Adrenal gland (tissue), 5 donors: ENCODE measurements around the gene LRRTM4.

Experiments used
- POLR2A ChIP-seq, 2 donors: fragments of 450-650 bp; IDR thresholded peaks; one replicate each; pipeline ENCODE4 v1.6.1; 2017; ENCODE audit warnings: antibody characterized with exemption in 2 of 2, mild to moderate bottlenecking in 2 of 2, moderate library complexity in 1 of 2
- TF ChIP-seq, protein P1 (sequence below), 6 experiments: fragments of 450-650 bp in 4 of 6; fragments of 200-600 bp in 2 of 6; sonication (generic) in 1 of 6; IDR thresholded peaks; 1 replicate in 5 of 6; 2 replicates in 1 of 6; pipeline versions ENCODE4 v1.5.1 to v1.8.0; 2016 to 2021; ENCODE audit warnings: antibody characterized with exemption in 6 of 6, mild to moderate bottlenecking in 2 of 6, moderate library complexity in 1 of 6
- donor health status: DM: no; HTN: no; CAD: no.

DNA sequence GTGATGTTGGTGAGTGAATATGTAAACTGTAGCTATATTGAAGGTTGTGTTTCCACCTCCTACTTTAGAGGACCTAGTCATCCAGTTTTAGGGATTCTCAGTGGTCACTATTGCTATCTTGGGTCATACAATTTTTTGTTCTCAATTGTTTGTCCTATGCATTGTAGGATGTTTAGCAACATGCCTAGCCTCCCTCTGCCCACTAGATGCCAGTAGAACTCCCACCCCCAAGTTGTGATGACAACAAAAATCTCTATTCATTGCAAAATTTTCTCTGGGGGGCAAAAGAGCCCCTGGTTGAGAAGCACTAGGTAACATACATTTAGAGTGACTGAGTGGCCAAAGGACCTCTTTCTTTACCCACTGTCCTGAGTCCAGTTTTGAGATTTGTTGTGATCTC lies 87.3 kb downstream of the LRRTM4 start:
- TF ChIP-seq, protein P1, sequence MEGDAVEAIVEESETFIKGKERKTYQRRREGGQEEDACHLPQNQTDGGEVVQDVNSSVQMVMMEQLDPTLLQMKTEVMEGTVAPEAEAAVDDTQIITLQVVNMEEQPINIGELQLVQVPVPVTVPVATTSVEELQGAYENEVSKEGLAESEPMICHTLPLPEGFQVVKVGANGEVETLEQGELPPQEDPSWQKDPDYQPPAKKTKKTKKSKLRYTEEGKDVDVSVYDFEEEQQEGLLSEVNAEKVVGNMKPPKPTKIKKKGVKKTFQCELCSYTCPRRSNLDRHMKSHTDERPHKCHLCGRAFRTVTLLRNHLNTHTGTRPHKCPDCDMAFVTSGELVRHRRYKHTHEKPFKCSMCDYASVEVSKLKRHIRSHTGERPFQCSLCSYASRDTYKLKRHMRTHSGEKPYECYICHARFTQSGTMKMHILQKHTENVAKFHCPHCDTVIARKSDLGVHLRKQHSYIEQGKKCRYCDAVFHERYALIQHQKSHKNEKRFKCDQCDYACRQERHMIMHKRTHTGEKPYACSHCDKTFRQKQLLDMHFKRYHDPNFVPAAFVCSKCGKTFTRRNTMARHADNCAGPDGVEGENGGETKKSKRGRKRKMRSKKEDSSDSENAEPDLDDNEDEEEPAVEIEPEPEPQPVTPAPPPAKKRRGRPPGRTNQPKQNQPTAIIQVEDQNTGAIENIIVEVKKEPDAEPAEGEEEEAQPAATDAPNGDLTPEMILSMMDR (IDR thresholded peaks at IDR 0.05), result no peak
- no peak for TF ChIP-seq POLR2A (IDR thresholded peaks at IDR 0.05)
